GM12892 (cell line): ENCODE measurements around the gene TMC8.

ENCODE experiments used
- POLR2AphosphoS5 ChIP-seq: IDR thresholded peaks from 2 replicates; pipeline ENCODE4 v1.6.1; 2011; ENCODE audit warnings: low read depth, low read length, control low read depth
- TAF1 ChIP-seq: IDR thresholded peaks from 2 replicates; pipeline ENCODE4 v1.6.1; 2011; ENCODE audit warnings: low read depth, mild to moderate bottlenecking, control low read depth, low read length, borderline replicate concordance

GRCh38 chr17:78183916-78184315 lies 53.3 kb downstream of the TMC8 start:
- TF ChIP-seq POLR2AphosphoS5 (no peak), TAF1 (no peak)
